Esophagus muscularis mucosa (tissue), 4 donors: ENCODE data around the gene TRIM59. TPM values are rescaled to one million over a fixed set of nuclear protein-coding genes. Genes with fewer than 3 reads are reported as not detected.
A peak's percentile ranks its signal among the peaks of the same experiment; 100 is the strongest.

Experiments
- DNase-seq: peaks from one replicate; pipeline ENCODE4 v3.0.0-alpha.2; 2017; ENCODE audit errors: extremely low spot score
- H3K27ac ChIP-seq, 4 donors: fragments of 200-600 bp; sonication (generic); replicated peaks in 1 of 4; 1 replicate in 3 of 4; 2 replicates in 1 of 4; pipeline ENCODE4 v1.5.1; 2016 to 2019; ENCODE audit warnings: mild to moderate bottlenecking in 1 of 4
- H3K27me3 ChIP-seq, 4 donors: fragments of 200-600 bp; sonication (generic); one replicate each; pipeline versions ENCODE4 v1.5.1 to v1.6.0; 2016 to 2019
- H3K36me3 ChIP-seq, 4 donors: fragments of 200-600 bp; sonication (generic); one replicate each; pipeline ENCODE4 v1.5.1; 2016 to 2019
- H3K4me1 ChIP-seq, 4 donors: fragments of 200-600 bp; sonication (generic); one replicate each; pipeline ENCODE4 v1.5.1; 2016 to 2019
- H3K4me3 ChIP-seq, 4 donors: fragments of 200-600 bp; sonication (generic); 1 replicate in 2 of 4; 2 replicates in 2 of 4; pipeline ENCODE4 v1.5.1; 2016 to 2019; ENCODE audit warnings: mild to moderate bottlenecking in 4 of 4, moderate library complexity in 1 of 4
- H3K9me3 ChIP-seq, 4 donors: fragments of 200-600 bp; sonication (generic); 1 replicate in 3 of 4; 2 replicates in 1 of 4; pipeline ENCODE4 v1.5.1; 2016 to 2019
- CTCF ChIP-seq, 3 experiments: fragments of 200-600 bp in 2 of 3; fragments of 450-650 bp in 1 of 3; sonication (generic) in 2 of 3; IDR thresholded peaks; one replicate each; pipeline ENCODE4 v1.5.1; 2017 to 2019; ENCODE audit warnings: antibody characterized with exemption in 3 of 3, mild to moderate bottlenecking in 2 of 3, moderate library complexity in 1 of 3
- EP300 ChIP-seq: sonication (generic); formaldehyde crosslinking; IDR thresholded peaks from one replicate; pipeline ENCODE4 v1.6.1; 2017; ENCODE audit warnings: antibody characterized with exemption
- POLR2A ChIP-seq: fragments of 450-650 bp; IDR thresholded peaks from one replicate; pipeline ENCODE4 v1.6.1; 2017; ENCODE audit warnings: antibody characterized with exemption, moderate library complexity, mild to moderate bottlenecking, low read depth
- POLR2AphosphoS5 ChIP-seq, 2 donors: sonication (generic); formaldehyde crosslinking; IDR thresholded peaks; one replicate each; pipeline ENCODE4 v1.6.1; 2017; ENCODE audit warnings: antibody characterized with exemption in 2 of 2
- WGBS: methylation state at CpG from one replicate; pipeline ENCODE4 v1.1.5; 2018; 5-methylcytosine and 5-hydroxymethylcytosine counted together
- intact Hi-C: fragments of 100-400 bp; cut with DNase I; formaldehyde crosslinking; loops from one replicate; pipeline ENCODE4 v1.15.1; 2023
- total RNA-seq, 4 donors: library from RNA; depleted of rRNA; stranded (reverse); fragments of >200 nt; gene quantifications; one replicate each; pipeline versions ENCODE4 v1.1.0 to v1.2.1, GENCODE V29; 2016

The TRIM59 gene
- total RNA-seq = 1 to 10 TPM; 1.3 to 3.8 (median 1.9) TPM

- peak within 1 kb of the TSS; percentile 58 to 69 (median 60) for H3K4me3 ChIP-seq
- no peaks in the 10 kb centered on the region for H3K36me3 ChIP-seq
- peaks cover 0 to 22% (median 5%) of the 10 kb centered on the region in 4 donors for H3K27me3 ChIP-seq
- H3K27ac ChIP-seq = peak within 1 kb of the TSS; percentile 70 to 83 (median 76)
- peak; percentile 96 for DNase-seq
- TF ChIP-seq CTCF (IDR thresholded peaks at IDR 0.05) = no peak
- TF ChIP-seq POLR2AphosphoS5 (IDR thresholded peaks at IDR 0.05) = peak; percentile 67 to 74
- H3K4me1 ChIP-seq = peaks cover 14 to 27% (median 21%) of the 10 kb centered on the region in 4 donors
- intact Hi-C loops = no loop called here
- 17% methylated on average over 17 of the region's 71 CpGs for WGBS
- H3K9me3 ChIP-seq = peaks cover 0 to 11% (median 0%) of the 10 kb centered on the region in 4 donors
Measured at GRCh38 chr3:160449636-160450598, at the start of gene TRIM59. TRIM59 (minus strand) TSS chr3:160449786; CDS start chr3:160439183, 10,603 bp downstream.

DNA sequence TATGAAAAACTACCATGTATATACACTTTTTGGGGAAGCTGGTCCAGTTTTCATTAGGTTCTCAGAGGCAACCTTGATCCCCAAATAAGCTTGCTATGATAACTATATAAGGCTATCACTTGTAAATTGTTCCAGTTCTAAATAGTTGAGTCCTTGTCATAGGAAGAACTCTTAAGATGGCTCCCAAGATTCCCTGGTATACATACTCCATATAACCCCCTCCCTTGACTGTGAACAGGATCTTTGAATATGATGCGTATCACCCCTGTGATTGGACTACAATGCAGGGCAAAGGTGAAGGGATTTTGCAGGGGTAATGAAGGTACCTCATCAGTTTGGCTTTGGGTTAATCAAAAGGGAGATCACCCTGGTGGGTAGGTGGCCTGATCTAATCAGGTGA lies 48.6 kb upstream of the TRIM59 start:
- Histone ChIP-seq H3K4me3 (no peak overlapping the region), H3K27ac (no peak overlapping the region), H3K9me3 (no peaks in the 10 kb centered on the region), H3K27me3 (no peaks in the 10 kb centered on the region), H3K4me1 (no peaks in the 10 kb centered on the region), H3K36me3 (peaks cover 19 to 50% (median 30%) of the 10 kb centered on the region in 4 donors)
- intact Hi-C loops = no loop called here
- WGBS = 100% methylated on average over 1 of the region's 1 CpG
- DNase-seq = no peak
- no peak for TF ChIP-seq CTCF (IDR thresholded peaks at IDR 0.05)
- no peak for TF ChIP-seq POLR2A
- no peak for TF ChIP-seq POLR2AphosphoS5 (IDR thresholded peaks at IDR 0.05)
- no peak for TF ChIP-seq EP300

DNA sequence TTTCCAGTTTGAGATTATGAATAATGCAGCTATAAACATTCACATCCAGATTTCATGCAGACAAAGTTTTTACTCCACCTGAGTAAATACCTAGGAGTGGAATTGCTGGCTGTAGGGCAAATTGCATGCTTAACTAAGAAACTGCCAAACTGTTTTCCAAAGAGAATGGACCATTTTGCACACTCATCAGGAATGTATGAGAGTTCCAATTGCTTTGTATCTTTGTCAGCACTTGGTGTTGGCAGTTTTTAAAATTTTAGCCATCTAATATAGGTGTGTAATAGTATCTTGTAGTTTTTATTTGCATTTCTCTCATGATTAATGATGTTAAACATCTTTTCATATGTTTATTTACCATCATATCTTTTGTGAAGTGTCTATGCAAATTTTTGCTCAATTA lies 40.6 kb upstream of the TRIM59 start:
- no peak for DNase-seq
- TF ChIP-seq POLR2A (no peak), POLR2AphosphoS5 (IDR thresholded peaks at IDR 0.05) (no peak), CTCF (IDR thresholded peaks at IDR 0.05) (no peak), EP300 (no peak)
- H3K4me3 ChIP-seq = no peak overlapping the region
- no peaks in the 10 kb centered on the region for H3K36me3 ChIP-seq
- peaks cover 0 to 4% (median 2%) of the 10 kb centered on the region in 4 donors for H3K4me1 ChIP-seq
- no peak overlapping the region for H3K27ac ChIP-seq
- H3K27me3 ChIP-seq = no peaks in the 10 kb centered on the region
- no peaks in the 10 kb centered on the region for H3K9me3 ChIP-seq
- intact Hi-C loops = no loop called here

DNA sequence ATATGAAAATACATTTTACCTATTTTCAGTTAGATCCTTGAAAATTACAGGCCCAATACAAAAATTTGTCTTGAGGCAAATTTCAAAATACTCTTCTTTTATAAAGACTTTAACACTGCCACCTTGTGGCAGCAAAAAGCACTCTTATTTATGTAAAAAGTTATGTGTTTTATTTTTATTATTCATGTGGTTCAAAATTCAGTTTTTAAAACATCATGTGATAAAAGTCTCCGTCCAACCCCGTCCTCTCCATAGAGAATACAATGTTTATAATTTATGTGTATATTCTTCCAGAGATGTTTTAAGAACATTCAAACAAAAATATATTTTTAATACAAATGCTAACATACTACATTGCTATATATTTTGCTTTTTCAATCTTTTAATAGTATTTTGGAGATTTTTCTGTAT lies 36.9 kb upstream of the TRIM59 start:
- Histone ChIP-seq H3K36me3 (no peaks in the 10 kb centered on the region), H3K4me1 (peaks cover 0 to 4% (median 2%) of the 10 kb centered on the region in 4 donors), H3K27me3 (peaks cover 0 to 3% (median 0%) of the 10 kb centered on the region in 4 donors), H3K27ac (no peak overlapping the region), H3K9me3 (no peaks in the 10 kb centered on the region), H3K4me3 (no peak overlapping the region)
- WGBS = 20% methylated on average over 2 of the region's 2 CpGs
- intact Hi-C loops = no loop called here
- peak; percentile 36 to 67 (median 65) for TF ChIP-seq CTCF (IDR thresholded peaks at IDR 0.05)
- no peak for TF ChIP-seq EP300
- no peak for DNase-seq
